GM19328 (cell line): ENCODE results near the gene BLM.
"Not testable (repeated sequence)": the region's sequence is repeated elsewhere in the genome, so short reads cannot be mapped to it uniquely, and the experiment has no call there.

Experiments used
- ATAC-seq: cut with Tn5 transposase; IDR thresholded peaks from one replicate; pipeline ENCODE4 v1.9.1; 2021; ENCODE audit warnings: mild to moderate bottlenecking, moderate library complexity; ENCODE audit not compliant: unreplicated experiment

BLM gene

DNA sequence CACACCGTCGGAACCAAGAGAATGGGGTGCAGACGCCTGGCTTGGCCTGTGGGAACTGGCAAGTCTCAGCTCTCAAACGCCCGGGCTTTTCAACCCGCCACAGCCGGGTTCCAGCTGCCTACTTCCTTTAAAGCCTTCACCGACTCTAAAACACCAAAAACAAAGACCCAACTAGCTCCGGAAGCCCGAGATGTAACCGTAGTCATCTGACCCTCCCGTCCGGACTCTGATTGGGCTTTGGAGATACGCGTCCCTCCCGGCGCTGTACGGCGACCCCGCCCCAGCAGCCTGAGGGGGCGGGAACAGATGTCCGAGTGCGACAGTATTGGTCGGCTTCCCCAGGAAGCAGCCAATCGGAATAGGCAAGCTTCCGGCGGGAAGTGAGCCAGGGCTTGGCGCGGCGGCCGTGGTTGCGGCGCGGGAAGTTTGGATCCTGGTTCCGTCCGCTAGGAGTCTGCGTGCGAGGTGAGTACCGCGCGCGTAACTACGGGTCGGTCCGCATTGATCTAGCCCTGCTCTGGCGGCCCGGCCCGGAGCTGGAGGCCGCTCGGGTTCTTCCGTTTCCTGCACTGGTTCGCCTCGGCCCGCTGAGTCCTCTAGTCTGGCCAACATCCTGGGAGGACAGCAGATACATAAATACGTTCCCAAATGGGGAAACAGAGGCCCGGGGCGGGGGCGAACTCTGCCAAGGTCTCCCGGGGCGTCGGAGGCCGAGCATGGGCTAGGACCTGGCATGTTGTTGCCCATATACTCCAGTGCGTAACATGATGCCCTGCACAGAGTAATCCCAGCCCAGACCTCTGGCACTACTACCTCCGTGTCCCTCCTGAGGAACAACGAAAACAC, at the start of gene BLM:
TSS of gene BLM (plus strand) at position 371 of the 846 bp plus-strand sequence. CDS start 30,047 bp downstream, outside the sequence.
- peak; percentile 98 for ATAC-seq

GRCh38 chr15:90667755-90668345, 49.3 kb upstream of the BLM start:
- ATAC-seq, result not testable (repeated sequence)

- not testable (repeated sequence) for ATAC-seq
These were observed 46.5 kb upstream of the BLM start for GRCh38 chr15:90670631-90671030.

GRCh38 chr15:90671216-90671615, 45.9 kb upstream of the BLM start:
- ATAC-seq, result no peak

- not testable (repeated sequence) for ATAC-seq
These were observed 43.8 kb upstream of the BLM start for GRCh38 chr15:90673357-90673756.

DNA sequence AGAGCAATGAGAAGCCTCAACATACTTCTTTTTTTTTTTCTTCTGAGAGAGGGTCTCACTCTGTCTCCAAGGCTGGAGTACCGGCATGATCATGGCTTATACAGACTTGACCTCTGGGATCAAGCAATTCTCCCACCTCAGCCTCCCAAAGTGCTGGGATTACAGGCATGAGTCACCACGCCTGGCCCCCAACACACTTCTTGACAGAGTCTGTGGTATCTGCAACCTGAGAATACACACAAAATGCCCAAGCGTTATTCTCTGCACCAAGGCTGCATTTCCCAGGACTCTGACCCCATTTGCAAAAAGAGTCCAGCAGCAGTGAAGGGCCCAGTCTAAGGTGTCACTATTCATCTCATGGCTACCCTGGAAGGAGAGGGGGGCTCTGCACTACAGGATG, 42.7 kb upstream of the BLM start:
- ATAC-seq, result no peak

DNA sequence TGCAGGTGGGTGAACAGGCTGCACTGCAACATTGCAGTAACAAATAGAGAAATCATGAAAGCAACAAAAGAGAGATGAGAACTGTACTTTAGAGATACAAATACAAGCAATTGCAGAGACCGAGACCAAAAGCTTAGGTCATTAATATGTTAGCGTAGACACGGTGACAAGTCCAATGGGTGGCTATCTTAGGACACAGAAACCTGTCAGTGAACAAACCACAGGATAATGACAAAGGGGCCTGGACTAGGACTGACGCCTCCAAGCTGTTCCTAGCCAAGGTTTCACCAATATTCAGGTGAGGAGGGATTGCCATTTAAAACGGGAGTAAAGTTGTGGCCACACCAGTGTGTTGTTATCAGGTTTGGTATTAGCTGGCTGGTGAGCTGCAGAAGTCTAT, 41.7 kb upstream of the BLM start:
- no peak for ATAC-seq

- ATAC-seq, result no peak
These were observed 39.0 kb upstream of the BLM start for GRCh38 chr15:90677807-90678790.

GRCh38 chr15:90679959-90680358, 37.2 kb upstream of the BLM start:
- no peak for ATAC-seq

- no peak for ATAC-seq
These were observed 36.7 kb upstream of the BLM start for GRCh38 chr15:90680371-90680935.

GRCh38 chr15:90681056-90681455, 36.1 kb upstream of the BLM start:
- no peak for ATAC-seq

GRCh38 chr15:90681480-90681879, 35.7 kb upstream of the BLM start:
- ATAC-seq, result no peak

DNA sequence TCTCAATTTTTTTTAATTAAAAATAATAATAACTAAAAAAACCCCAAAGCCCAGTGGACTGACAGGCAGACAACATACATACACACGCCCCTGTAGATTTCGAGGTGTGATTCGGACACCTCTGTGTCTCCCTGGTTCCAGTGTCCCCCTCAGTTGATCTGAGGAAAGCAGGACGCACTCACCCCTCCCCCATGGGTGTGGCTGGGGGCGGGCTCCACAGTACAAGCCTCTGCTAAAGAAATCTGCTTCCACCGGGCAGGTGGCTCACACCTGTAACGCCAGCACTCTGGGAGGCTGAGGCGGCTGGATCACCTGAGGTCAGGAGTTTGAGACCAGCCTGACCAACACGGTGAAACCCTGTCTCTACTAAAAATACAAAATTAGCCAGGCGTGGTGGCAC, 33.8 kb upstream of the BLM start:
- no peak for ATAC-seq

GRCh38 chr15:90683876-90684275, 33.3 kb upstream of the BLM start:
- ATAC-seq, result no peak

GRCh38 chr15:90684281-90684680, 32.9 kb upstream of the BLM start:
- ATAC-seq, result no peak

- peak; percentile 26 for ATAC-seq
These were observed 31.3 kb upstream of the BLM start for GRCh38 chr15:90685591-90686434.

DNA sequence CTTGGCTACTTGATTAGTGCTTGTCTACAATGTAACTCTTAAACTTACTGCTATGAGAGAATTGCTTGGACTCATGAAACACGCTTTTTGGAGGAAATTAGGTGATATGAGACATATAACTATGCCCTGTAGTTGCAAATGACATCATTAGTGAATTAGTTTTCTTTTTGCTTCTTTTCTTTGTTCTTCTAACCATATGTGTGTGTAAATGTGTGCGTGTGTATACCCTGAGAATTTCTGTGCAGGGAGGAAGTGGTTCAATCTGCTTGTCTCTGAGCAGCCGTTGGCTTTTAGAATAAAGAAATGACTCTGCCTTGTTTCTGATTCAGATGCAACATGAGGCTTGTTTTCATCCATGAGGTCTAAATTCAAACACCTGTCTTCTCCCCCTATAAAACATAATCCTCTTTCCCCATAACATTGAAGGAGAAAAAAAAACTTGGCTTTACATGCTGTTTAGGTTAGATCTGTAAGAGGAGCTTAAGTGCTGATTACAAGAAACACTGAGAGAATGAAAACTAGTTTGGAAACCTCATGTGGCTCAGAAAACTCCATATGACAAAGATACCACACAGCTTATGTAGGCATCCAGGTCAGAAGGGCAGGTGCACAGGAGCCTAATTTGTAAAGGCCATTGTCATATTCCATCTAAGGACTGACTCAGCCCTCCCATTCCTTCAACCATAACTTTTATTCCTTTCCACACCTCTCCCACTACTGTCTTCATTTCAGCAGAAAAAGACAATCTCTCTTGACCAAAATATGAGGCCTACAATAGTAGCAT, 30.5 kb upstream of the BLM start:
- ATAC-seq, result peak; percentile 75

- not testable (repeated sequence) for ATAC-seq
These were observed 27.7 kb upstream of the BLM start for GRCh38 chr15:90689326-90689961.

DNA sequence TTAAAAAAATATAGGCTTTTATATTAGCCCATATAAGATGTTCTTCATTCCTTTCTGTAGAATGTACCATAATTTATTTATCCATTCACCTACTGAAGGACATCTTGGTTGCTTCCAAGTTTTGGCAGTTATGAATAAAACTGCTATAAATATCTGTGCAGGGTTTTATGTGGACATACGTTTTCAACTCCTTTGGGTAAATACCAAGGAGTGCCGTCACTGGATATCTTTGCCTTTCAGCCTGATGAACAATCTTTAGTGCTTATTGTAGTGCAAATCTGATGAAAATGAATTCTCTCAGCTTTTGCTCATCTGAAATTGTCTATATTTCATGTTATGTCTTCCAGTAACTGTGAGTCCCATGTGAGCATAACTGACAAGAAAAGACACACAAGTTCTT, 26.6 kb upstream of the BLM start:
- no peak for ATAC-seq
